GM12892 (cell line): ENCODE measurements around the gene RGS18.
"Not testable (repeated sequence)": the region's sequence is repeated elsewhere in the genome, so short reads cannot be mapped to it uniquely, and the experiment has no call there.

Experiments
- DNase-seq: peaks from one replicate; pipeline ENCODE4 v3.0.0; 2011; ENCODE audit not compliant: insufficient read length
- FAIRE-seq: peaks from 2 replicates; lab custom pipeline; 2011; peaks lifted over from hg19 to GRCh38; lab: Jason Lieb, UNC
- POLR2A ChIP-seq: IDR thresholded peaks from 2 replicates; pipeline ENCODE4 v1.6.1; 2011; ENCODE audit warnings: low read depth, low read length, control low read depth
- POLR2AphosphoS5 ChIP-seq: IDR thresholded peaks from 2 replicates; pipeline ENCODE4 v1.6.1; 2011; ENCODE audit warnings: low read depth, low read length, control low read depth
- TAF1 ChIP-seq: IDR thresholded peaks from 2 replicates; pipeline ENCODE4 v1.6.1; 2011; ENCODE audit warnings: low read depth, mild to moderate bottlenecking, control low read depth, low read length, borderline replicate concordance

Gene RGS18

DNA sequence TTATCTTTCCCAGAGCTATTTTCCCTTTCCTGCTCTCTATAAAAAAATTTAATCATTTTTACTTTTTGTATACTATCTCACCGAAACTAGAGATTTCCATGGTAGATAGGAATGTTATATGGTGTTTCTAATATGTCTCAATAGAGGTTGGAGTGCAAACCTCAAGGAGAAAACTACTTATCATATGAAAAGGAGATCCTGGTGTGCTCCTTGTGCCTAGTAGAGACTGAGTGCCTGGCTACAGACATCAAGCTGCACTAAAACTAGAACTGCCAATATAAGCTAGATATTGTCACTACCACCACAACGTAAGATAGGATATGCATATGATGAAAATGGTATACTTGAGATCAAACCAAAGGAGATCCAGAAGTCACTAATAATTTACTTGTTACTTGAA is 67.0 kb downstream of the RGS18 start:
- FAIRE-seq (no peak), DNase-seq (no peak)
- no peak for TF ChIP-seq POLR2A
- TF ChIP-seq TAF1 = no peak
- TF ChIP-seq POLR2AphosphoS5 = no peak

DNA sequence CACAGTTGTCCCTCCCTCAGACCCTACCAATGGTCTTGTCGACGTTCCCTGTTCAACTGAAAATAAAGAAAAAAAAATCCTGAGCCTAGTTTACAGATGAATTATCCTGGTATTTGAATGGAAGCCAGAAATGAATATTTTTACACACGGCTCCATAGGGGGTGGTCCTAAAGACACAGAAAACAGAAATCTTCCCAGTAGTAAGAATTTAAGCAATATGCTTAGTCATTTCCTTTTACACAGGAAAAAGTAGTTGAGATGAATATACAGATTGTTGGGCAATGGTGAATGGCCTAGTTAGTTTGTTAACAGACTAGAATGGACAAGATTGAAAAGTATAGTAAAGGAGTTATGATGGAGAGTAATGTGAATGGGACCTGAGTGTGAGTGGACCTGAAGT is 67.4 kb downstream of the RGS18 start:
- no peak for DNase-seq
- TF ChIP-seq TAF1 (no peak), POLR2A (no peak), POLR2AphosphoS5 (no peak)
- no peak for FAIRE-seq

DNA sequence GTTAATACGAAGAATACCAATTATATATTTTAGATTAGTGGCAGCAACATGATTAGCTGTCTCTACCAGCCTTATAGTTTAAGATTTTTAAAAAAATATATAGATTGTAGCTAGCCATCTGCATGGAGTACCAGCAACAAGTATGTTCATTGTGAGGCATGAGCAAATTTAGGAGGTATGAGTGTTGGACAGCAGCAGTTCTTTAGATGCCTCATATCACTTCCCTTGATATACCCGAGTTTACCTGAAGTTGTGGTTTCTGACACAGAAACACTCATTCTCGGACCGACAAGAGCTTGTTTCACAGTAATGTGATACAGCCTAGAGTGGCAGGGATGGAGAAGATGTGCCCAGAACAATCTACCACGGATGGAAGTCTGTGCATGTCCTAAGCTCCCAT is 69.1 kb downstream of the RGS18 start:
- no peak for FAIRE-seq
- TF ChIP-seq TAF1 = no peak
- no peak for TF ChIP-seq POLR2A
- TF ChIP-seq POLR2AphosphoS5 = no peak
- no peak for DNase-seq

DNA sequence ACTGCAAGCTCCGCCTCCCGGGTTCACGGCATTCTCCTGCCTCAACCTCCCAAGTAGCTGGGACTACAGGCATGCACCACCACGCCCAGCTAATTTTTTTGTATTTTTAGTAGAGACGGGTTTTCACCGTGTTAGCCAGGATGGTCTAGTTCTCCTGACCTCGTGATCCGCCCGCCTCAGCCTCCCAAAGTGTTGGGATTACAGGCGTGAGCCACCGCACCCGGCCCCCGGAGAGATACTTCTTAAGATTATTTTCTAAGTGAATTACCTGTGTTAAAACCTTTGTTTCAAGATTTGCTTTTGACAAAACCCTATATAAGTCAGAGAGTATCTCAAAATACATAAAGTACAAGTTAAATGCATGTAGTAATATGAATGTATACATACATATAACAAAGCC is 69.7 kb downstream of the RGS18 start:
- FAIRE-seq, DNase-seq: not testable (repeated sequence)

DNA sequence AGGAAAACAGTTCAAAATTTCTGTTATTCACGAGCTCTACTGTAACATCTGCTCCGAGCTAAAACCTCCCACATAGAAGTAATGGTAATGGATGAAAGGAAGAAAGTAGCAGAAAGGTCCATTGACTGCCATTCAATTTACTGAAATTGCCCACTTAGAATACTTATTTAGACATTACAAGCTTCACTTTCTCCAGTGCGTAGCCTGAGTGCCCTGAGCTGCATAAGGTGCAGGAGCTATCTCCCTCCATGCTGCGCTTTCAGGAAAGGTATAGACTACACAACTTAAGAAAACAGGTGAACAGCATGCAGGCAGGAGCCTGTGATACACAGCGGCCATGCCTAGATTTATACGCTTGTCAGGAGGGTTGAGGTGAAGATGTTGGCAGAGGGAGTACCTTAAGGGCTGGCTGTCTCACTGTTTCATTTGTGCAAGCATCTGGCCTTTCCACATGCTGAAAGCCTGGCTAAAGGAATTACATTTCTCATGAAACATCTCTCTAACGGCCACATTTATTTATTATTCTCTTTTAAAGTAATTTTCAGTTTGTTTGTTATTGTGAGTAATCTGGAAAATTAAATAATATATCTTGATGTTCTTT is 74.7 kb downstream of the RGS18 start:
- FAIRE-seq = no peak
- DNase-seq = no peak
- TF ChIP-seq POLR2A = no peak

DNA sequence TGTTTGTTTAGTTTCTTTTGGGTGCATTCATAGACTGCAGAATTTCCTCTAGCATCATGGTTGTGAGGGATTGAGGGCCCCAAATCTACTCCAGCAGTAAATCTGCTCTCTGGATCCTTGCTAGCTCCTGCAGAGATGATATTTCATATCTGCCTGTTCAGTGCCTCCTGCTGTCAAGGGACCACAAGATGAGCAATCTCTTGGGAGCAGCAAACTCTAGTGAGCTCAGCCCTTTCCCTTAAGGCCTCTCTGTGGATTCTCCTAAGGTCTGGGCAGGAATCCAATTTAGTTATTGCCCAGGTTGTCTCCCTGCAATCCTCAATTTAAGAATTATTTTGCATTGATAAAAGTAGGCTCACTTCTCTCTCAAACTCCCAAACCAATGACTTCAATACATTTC is 76.9 kb downstream of the RGS18 start:
- no peak for DNase-seq
- FAIRE-seq = no peak
- TF ChIP-seq TAF1 (no peak), POLR2A (no peak), POLR2AphosphoS5 (no peak)
